GM12878 (cell line): Measurements from ENCODE around the gene SLCO3A1. TPM values are rescaled to one million over a fixed set of nuclear protein-coding genes. Genes with fewer than 3 reads are reported as not detected.

ENCODE experiments used
- ATAC-seq: fragments of 200-7000 bp; cut with Tn5 transposase; 3 replicates; pipeline ENCODE4 v1.9.1; 2020; ENCODE audit warnings: mild to moderate bottlenecking, moderate library complexity
- Bru-seq: library from RNA; stranded (reverse); fragments of 400-500 nt; gene quantifications from one replicate; lab custom pipeline; 2021; lab: Mats Ljungman, UMichigan
- BruChase-seq, 2 experiments: library from RNA; stranded (reverse); fragments of 400-500 nt; gene quantifications; one replicate each; lab custom pipeline; 2021; lab: Mats Ljungman, UMichigan
- BruUV-seq: library from RNA; stranded (reverse); fragments of 400-500 nt; replicated peaks from 2 replicates; lab custom pipeline; 2021; lab: Mats Ljungman, UMichigan
- CTCF ChIA-PET: fragments of 300-600 bp; sonication (Branson Sonifier 250); formaldehyde crosslinking; extraction: SDS; loops from one replicate; lab custom pipeline; 2021; ENCODE audit warnings: inconsistent platforms; lab: Yijun Ruan, JAX
- POLR2A ChIA-PET: fragments of 350-600 bp; formaldehyde crosslinking; extraction: SDS; loops from one replicate; lab custom pipeline; 2021; ENCODE audit warnings: inconsistent platforms; lab: Charles Lee
- RAD21 ChIA-PET: fragments of 300-600 bp; sonication (Branson Sonifier 250); formaldehyde crosslinking; loops from one replicate; lab custom pipeline; 2023; ENCODE audit warnings: antibody characterized with exemption; ENCODE audit not compliant: unreplicated experiment; lab: Charles Lee
- SMC1A ChIA-PET: fragments of 300-600 bp; sonication (Branson Sonifier 250); formaldehyde crosslinking; loops from one replicate; lab custom pipeline; 2023; ENCODE audit not compliant: unreplicated experiment, uncharacterized antibody; lab: Charles Lee
- DNase-seq: peaks from one replicate; pipeline ENCODE4 v3.0.0-alpha.2; 2011; ENCODE audit warnings: low read depth, low spot score
- FAIRE-seq: peaks from 3 replicates; lab custom pipeline; 2011; peaks lifted over from hg19 to GRCh38; lab: Jason Lieb, UNC
- H2AFZ ChIP-seq: 2 replicates; pipeline ENCODE4 v1.6.0; 2011; ENCODE audit warnings: low read depth, low read length, control low read depth; ENCODE audit not compliant: control insufficient read depth
- H3K27ac ChIP-seq: 2 replicates; pipeline ENCODE4 v1.5.1; 2011; ENCODE audit warnings: control low read depth; ENCODE audit not compliant: control insufficient read depth, insufficient read depth
- H3K27me3 ChIP-seq, 2 experiments: replicated peaks in 1 of 2; 2 replicates each; pipeline versions ENCODE4 v1.6.0 to v1.6.1; 2011; ENCODE audit warnings: low read length in 1 of 2; ENCODE audit not compliant: control insufficient read depth in 2 of 2, insufficient read depth in 2 of 2
- H3K36me3 ChIP-seq, 2 experiments: 2 replicates each; pipeline ENCODE4 v1.5.1; 2011; ENCODE audit warnings: low read length in 1 of 2; ENCODE audit not compliant: control insufficient read depth in 2 of 2, insufficient read depth in 2 of 2
- H3K4me1 ChIP-seq: 2 replicates; pipeline ENCODE4 v1.6.1; 2011; ENCODE audit warnings: mild to moderate bottlenecking, low read length, moderate library complexity, mixed read lengths; ENCODE audit not compliant: control insufficient read depth, insufficient read depth
- H3K4me2 ChIP-seq: 2 replicates; pipeline ENCODE4 v1.6.0; 2011; ENCODE audit warnings: control low read depth; ENCODE audit not compliant: control insufficient read depth, insufficient read depth
- H3K4me3 ChIP-seq: fragments of 200-600 bp; sonication (generic); 2 replicates; pipeline ENCODE4 v1.5.1; 2016
- H3K79me2 ChIP-seq: 2 replicates; pipeline ENCODE4 v1.6.0; 2011; ENCODE audit warnings: low read length; ENCODE audit not compliant: control insufficient read depth, insufficient read depth
- H3K9ac ChIP-seq: 2 replicates; pipeline ENCODE4 v1.8.0; 2011; ENCODE audit warnings: low read length, control low read depth, mixed read lengths; ENCODE audit not compliant: control insufficient read depth, insufficient read depth
- H3K9me3 ChIP-seq: replicated peaks from 3 replicates; pipeline ENCODE4 v1.5.1; 2011; ENCODE audit warnings: mild to moderate bottlenecking, low read length; ENCODE audit not compliant: control insufficient read depth, insufficient read depth
- H4K20me1 ChIP-seq: 2 replicates; pipeline ENCODE4 v1.6.0; 2011; ENCODE audit not compliant: control insufficient read depth, insufficient read depth
- IKZF1 ChIP-seq: fragments of 450-650 bp; conservative IDR thresholded peaks from 2 replicates; pipeline ENCODE4 v1.6.1; 2017; ENCODE audit warnings: antibody characterized with exemption, mild to moderate bottlenecking
- RCOR1 ChIP-seq: conservative IDR thresholded peaks from 2 replicates; pipeline ENCODE4 v1.6.1; 2012; ENCODE audit warnings: low read depth, low read length, improper control_type of control experiment
- SMARCA5 ChIP-seq: fragments of 450-650 bp; IDR thresholded peaks from 2 replicates; pipeline ENCODE4 v1.6.1; 2017; ENCODE audit warnings: mild to moderate bottlenecking
- ZNF217 ChIP-seq: fragments of 450-650 bp; IDR thresholded peaks from 2 replicates; pipeline ENCODE4 v1.6.1; 2017; ENCODE audit warnings: antibody characterized with exemption, mild to moderate bottlenecking
- WGBS: methylation state at CpG from one replicate; pipeline ENCODE4 v1.1.6; 2016; ENCODE audit warnings: low lambda C conversion rate; ENCODE audit not compliant: insufficient replicate concordance, insufficient coverage; ENCODE audit errors: missing lambda C conversion rate; 5-methylcytosine and 5-hydroxymethylcytosine counted together
- in situ Hi-C: fragments of 300-500 bp; cut with MboI; formaldehyde crosslinking; loops from 9 replicates; pipeline ENCODE4 v1.14.3; 2018; ENCODE audit warnings: mixed read lengths
- intact Hi-C: fragments of 100-400 bp; cut with micrococcal nuclease; formaldehyde crosslinking; loops from one replicate; pipeline ENCODE4 v1.14.2; 2022; ENCODE audit not compliant: unreplicated experiment
- long read RNA-seq, 2 experiments: library from polyadenylated mRNA; unstranded; transcript quantifications; one replicate each; pipeline ENCODE4 v2.0.0, GENCODE V29; 2019 to 2020
- polyA minus RNA-seq, 3 experiments: library from RNA; depleted of rRNA, polyadenylated mRNA; stranded (reverse); fragments of >200 nt; gene quantifications; 2 replicates each; pipeline ENCODE4 v1.2.3, GENCODE V29; 2011
- polyA plus RNA-seq, 11 experiments: library from polyadenylated mRNA; depleted of rRNA in 4 of 11; unstranded in 6 of 11; stranded (reverse) in 5 of 11; fragments of >200 nt; fragmentation: Nextera tagmentation in 4 of 11; fragmentation: Illumina TruSeq in 1 of 11; extraction: Ambion mirVana in 4 of 11; extraction: Trizol in 1 of 11; gene quantifications; 1 replicate in 1 of 11; 2 replicates in 10 of 11; pipeline versions ENCODE4 v1.2.1 to v1.2.3, GENCODE V29; 2011 to 2016; ENCODE audit warnings: inconsistent platforms in 2 of 11, missing spikeins in 2 of 11, low read depth in 1 of 11
- total RNA-seq, 4 experiments: library from RNA; depleted of rRNA in 3 of 4; stranded (reverse); fragments of >200 nt in 3 of 4; fragmentation: Illumina TruSeq in 1 of 4; extraction: Trizol in 1 of 4; gene quantifications; 2 replicates each; pipeline versions ENCODE4 v1.2.1 to v1.2.3, GENCODE V29; 2013 to 2021
- TF ChIP-seq, protein P1 (sequence below): fragments of 450-650 bp; IDR thresholded peaks from 2 replicates; pipeline ENCODE4 v1.6.1; 2017; ENCODE audit warnings: antibody characterized with exemption, mild to moderate bottlenecking, moderate library complexity
- TF ChIP-seq, protein P2 (sequence below): fragments of 450-650 bp; IDR thresholded peaks from 2 replicates; pipeline ENCODE4 v1.6.1; 2017; ENCODE audit warnings: mild to moderate bottlenecking, moderate library complexity

SLCO3A1 gene
- total RNA-seq (2013; cell fraction: nucleolus; rRNA removed): 3.7 and 6.7 TPM in 2 replicates
- total RNA-seq (2014; rRNA removed) (0.23 and 0.27 TPM in 2 replicates), total RNA-seq (2014; rRNA removed; fragmentation: Illumina TruSeq; extraction: Trizol) (0.22 and 0.32 TPM in 2 replicates), total RNA-seq (2021) (0.80 and 1.1 TPM in 2 replicates), polyA plus RNA-seq (2011; rRNA removed) (2.5 and 5.9 TPM in 2 replicates), polyA plus RNA-seq (2014; fragmentation: Illumina TruSeq; extraction: Trizol) (0.28 TPM in 1 of 2 replicates, not detected in the other), polyA plus RNA-seq (2014; fragmentation: Nextera tagmentation; extraction: Ambion mirVana) (under 1 TPM; 0.05 to 0.35 TPM), polyA plus RNA-seq (2014; rRNA removed) (0.22 and 0.23 TPM in 2 replicates), polyA plus RNA-seq (2016; fragmentation: Nextera tagmentation; extraction: Ambion mirVana) (under 1 TPM; 0.35 to 0.79 TPM), polyA minus RNA-seq (2011; rRNA and poly(A)+ RNA removed) (20.2 and 26.3 TPM in 2 replicates), Bru-seq, nascent RNA (percentile 44 among the genes with signal in this experiment), BruChase-seq, experiment 1, labeled RNA remaining after a 6-hour chase (percentile 46 among the genes with signal in this experiment), BruChase-seq, experiment 2, labeled RNA remaining after a 2-hour chase (percentile 43 among the genes with signal in this experiment)
- polyA plus RNA-seq (2011; ENCODE audit: low read depth): not detected
- 9.8 and 14.1 TPM in 2 replicates for polyA plus RNA-seq (2011; cell fraction: cytosol; rRNA removed)
- 16.1 and 17.5 TPM in 2 replicates for polyA plus RNA-seq (2011; cell fraction: nucleus; rRNA removed)
- polyA plus RNA-seq (2012): 0.07 TPM in 1 of 2 replicates, not detected in the other
- polyA minus RNA-seq (2011; cell fraction: cytosol; rRNA and poly(A)+ RNA removed): 2.4 and 6.5 TPM in 2 replicates
- polyA minus RNA-seq (2011; cell fraction: nucleus; rRNA and poly(A)+ RNA removed): 11.8 and 20.2 TPM in 2 replicates
- long read RNA-seq, experiment 1, partial matches to known transcripts: 1 of 2 reads
- long read RNA-seq, experiment 1, other reads (novel, unspliced or antisense): 1 of 2 reads
- long read RNA-seq, experiment 2, partial matches to known transcripts: 6 of 9 reads
- long read RNA-seq, experiment 2, other reads (novel, unspliced or antisense): 2 of 9 reads

DNA sequence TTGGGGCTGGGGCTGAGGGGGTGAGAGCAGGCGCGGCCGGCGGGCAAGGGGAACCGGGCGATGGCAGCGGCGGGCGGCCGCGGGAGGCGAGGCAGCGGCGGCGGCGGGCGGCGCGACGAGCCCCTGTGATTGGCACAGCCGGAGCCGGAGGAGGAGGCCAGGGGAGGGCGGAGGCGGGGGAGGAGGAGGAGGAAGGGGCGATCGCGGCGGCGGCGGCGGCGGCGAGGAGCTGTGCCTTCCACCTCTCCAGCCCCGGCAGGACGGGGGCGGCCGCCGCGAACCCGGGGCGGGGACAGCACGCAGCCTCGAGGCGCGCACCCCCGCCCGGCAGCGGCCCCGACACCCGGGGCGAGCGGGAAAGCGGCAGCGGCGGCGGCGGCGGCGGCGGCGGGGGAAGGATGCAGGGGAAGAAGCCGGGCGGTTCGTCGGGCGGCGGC lies at the start of gene SLCO3A1:
Gene SLCO3A1 (plus strand): TSS at position 198 of the 437 bp plus-strand sequence.
- H3K79me2 ChIP-seq: no peaks in the 10 kb centered on the region
- ChIA-PET RAD21 (no interaction called here), SMC1A (no interaction called here), CTCF (no interaction called here), POLR2A (no interaction called here)
- H3K4me2 ChIP-seq: peak within 1 kb of the TSS; percentile 63
- H3K36me3 ChIP-seq: no peaks in the 10 kb centered on the region
- WGBS: 0% methylated on average over 5 of the region's 67 CpGs
- ATAC-seq: peak; percentile 5
- no peaks in the 10 kb centered on the region for H4K20me1 ChIP-seq
- H3K27me3 ChIP-seq: peaks cover 0 to 13% of the 10 kb centered on the region in 2 experiments; a peak in 2 of 4 replicates
- 0 out of 2 replicates have a peak within 1 kb of the TSS, but pooled peaks have one; percentile 15 for H2AFZ ChIP-seq
- H3K4me3 ChIP-seq: 0 out of 2 replicates have a peak within 1 kb of the TSS, but pooled peaks have one; percentile 11
- intact Hi-C loops: loop anchor here (1.0 to 2.0 kb wide), 2 partner anchors 215 to 224 kb away; no protein-coding TSS in a partner anchor
- 0 out of 2 replicates have a peak, but pooled peaks have one; percentile 3 for TF ChIP-seq SMARCA5
- TF ChIP-seq, protein P1, sequence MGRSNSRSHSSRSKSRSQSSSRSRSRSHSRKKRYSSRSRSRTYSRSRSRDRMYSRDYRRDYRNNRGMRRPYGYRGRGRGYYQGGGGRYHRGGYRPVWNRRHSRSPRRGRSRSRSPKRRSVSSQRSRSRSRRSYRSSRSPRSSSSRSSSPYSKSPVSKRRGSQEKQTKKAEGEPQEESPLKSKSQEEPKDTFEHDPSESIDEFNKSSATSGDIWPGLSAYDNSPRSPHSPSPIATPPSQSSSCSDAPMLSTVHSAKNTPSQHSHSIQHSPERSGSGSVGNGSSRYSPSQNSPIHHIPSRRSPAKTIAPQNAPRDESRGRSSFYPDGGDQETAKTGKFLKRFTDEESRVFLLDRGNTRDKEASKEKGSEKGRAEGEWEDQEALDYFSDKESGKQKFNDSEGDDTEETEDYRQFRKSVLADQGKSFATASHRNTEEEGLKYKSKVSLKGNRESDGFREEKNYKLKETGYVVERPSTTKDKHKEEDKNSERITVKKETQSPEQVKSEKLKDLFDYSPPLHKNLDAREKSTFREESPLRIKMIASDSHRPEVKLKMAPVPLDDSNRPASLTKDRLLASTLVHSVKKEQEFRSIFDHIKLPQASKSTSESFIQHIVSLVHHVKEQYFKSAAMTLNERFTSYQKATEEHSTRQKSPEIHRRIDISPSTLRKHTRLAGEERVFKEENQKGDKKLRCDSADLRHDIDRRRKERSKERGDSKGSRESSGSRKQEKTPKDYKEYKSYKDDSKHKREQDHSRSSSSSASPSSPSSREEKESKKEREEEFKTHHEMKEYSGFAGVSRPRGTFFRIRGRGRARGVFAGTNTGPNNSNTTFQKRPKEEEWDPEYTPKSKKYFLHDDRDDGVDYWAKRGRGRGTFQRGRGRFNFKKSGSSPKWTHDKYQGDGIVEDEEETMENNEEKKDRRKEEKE: no peak
- TF ChIP-seq, protein P2, sequence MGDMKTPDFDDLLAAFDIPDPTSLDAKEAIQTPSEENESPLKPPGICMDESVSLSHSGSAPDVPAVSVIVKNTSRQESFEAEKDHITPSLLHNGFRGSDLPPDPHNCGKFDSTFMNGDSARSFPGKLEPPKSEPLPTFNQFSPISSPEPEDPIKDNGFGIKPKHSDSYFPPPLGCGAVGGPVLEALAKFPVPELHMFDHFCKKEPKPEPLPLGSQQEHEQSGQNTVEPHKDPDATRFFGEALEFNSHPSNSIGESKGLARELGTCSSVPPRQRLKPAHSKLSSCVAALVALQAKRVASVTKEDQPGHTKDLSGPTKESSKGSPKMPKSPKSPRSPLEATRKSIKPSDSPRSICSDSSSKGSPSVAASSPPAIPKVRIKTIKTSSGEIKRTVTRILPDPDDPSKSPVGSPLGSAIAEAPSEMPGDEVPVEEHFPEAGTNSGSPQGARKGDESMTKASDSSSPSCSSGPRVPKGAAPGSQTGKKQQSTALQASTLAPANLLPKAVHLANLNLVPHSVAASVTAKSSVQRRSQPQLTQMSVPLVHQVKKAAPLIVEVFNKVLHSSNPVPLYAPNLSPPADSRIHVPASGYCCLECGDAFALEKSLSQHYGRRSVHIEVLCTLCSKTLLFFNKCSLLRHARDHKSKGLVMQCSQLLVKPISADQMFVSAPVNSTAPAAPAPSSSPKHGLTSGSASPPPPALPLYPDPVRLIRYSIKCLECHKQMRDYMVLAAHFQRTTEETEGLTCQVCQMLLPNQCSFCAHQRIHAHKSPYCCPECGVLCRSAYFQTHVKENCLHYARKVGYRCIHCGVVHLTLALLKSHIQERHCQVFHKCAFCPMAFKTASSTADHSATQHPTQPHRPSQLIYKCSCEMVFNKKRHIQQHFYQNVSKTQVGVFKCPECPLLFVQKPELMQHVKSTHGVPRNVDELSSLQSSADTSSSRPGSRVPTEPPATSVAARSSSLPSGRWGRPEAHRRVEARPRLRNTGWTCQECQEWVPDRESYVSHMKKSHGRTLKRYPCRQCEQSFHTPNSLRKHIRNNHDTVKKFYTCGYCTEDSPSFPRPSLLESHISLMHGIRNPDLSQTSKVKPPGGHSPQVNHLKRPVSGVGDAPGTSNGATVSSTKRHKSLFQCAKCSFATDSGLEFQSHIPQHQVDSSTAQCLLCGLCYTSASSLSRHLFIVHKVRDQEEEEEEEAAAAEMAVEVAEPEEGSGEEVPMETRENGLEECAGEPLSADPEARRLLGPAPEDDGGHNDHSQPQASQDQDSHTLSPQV: no peak
- TF ChIP-seq IKZF1: 0 out of 2 replicates have a peak, but pooled peaks have one; percentile 2
- TF ChIP-seq RCOR1: 0 out of 2 replicates have a peak, but pooled peaks have one; percentile 1
- TF ChIP-seq ZNF217: 0 out of 2 replicates have a peak, but pooled peaks have one; percentile 8
- TF ChIP-seq, all 136 proteins: peak for 4
- Histone ChIP-seq H3K9ac (no peak within 1 kb of the TSS), H3K4me1 (peaks cover 10% of the 10 kb centered on the region), H3K27ac (no peak within 1 kb of the TSS), H3K9me3 (no peaks in the 10 kb centered on the region; the same call in 2 of the 3 replicates)
- no peak for DNase-seq
- no TSS peak for BruUV-seq
- FAIRE-seq: no peak
- in situ Hi-C loops: no loop called here
